UCSD-AML1 (cell line): ENCODE measurements around the gene ENTREP1.

Source experiments
- DNase-seq: peaks from one replicate; lab custom pipeline; 2025; ENCODE audit not compliant: unreplicated experiment; lab: John Stamatoyannopoulos, UW

ENTREP1 gene

GRCh38 chr9:69364510-69365150 is 39.6 kb downstream of the ENTREP1 start:
- no peak for DNase-seq

DNA sequence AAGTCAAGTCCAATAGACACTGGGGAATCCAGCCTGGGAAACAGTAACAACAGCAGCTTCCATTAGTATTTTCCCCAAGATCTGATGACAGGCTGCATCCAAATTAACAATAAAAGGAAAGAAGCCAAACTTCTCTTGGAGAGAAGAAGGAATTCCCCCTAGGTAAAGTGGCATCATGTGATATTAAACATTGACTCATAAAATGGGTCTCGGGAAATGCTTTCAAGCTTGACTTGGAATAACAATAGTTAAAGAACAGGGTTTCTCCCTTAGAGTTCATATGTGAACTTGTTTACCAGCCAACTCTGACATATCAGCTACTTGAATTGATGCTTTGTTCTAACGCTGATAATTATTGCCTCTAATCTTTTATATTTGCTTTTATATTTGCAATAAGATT is 45.4 kb downstream of the ENTREP1 start:
- DNase-seq, result no peak

GRCh38 chr9:69371001-69371400 is 46.0 kb downstream of the ENTREP1 start:
- DNase-seq, result no peak

GRCh38 chr9:69376651-69377050 is 51.6 kb downstream of the ENTREP1 start:
- DNase-seq, result no peak

GRCh38 chr9:69377291-69377690 is 52.3 kb downstream of the ENTREP1 start:
- DNase-seq, result no peak

DNA sequence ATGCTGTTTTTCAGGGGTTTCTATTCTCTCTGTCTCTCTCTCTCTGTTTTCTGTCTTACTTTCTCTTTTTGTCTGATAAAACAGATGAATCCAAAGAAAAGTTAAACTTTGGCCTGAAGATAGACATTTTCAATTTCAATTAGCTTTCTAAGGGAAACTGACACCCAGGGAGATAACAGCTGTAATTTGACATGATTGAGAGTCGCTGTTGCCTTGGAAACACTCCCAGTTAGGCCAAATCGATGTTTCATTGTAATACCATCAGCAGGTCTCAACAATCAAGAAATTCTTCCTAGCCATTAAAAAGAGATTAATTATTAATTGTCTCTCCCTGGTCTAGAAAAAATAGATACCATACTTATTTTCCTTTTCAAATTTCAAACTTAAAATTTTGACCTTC is 53.0 kb downstream of the ENTREP1 start:
- no peak for DNase-seq

- no peak for DNase-seq
These were observed 54.4 kb downstream of the ENTREP1 start for GRCh38 chr9:69379270-69379982.

GRCh38 chr9:69380301-69380700 is 55.3 kb downstream of the ENTREP1 start:
- DNase-seq, result no peak

- DNase-seq, result no peak
These were observed 55.8 kb downstream of the ENTREP1 start for GRCh38 chr9:69380811-69381210.

GRCh38 chr9:69382135-69382534 is 57.1 kb downstream of the ENTREP1 start:
- DNase-seq, result no peak

GRCh38 chr9:69385581-69386033 is 60.6 kb downstream of the ENTREP1 start:
- DNase-seq, result no peak

DNA sequence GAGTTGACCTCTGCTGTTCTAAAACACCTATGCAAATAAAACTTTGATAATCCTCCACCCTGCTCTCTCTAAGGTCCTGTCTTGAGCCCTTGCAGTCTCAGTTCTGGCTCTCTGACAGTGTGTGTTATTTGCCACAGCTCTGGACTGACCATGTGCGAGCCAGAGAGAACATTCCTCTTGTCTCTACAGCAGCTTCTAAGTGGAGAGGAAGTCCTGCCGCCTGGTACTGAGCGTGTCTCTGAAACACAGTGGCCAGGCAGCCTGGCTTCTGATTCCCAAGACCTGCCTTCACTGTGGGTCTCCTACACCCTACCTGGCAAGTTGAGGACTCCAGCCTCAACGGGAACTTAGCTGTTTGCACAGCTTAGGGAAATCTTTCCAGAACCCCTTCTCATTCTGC is 61.6 kb downstream of the ENTREP1 start:
- DNase-seq, result no peak

- no peak for DNase-seq
These were observed 63.6 kb downstream of the ENTREP1 start for GRCh38 chr9:69388596-69388995.

DNA sequence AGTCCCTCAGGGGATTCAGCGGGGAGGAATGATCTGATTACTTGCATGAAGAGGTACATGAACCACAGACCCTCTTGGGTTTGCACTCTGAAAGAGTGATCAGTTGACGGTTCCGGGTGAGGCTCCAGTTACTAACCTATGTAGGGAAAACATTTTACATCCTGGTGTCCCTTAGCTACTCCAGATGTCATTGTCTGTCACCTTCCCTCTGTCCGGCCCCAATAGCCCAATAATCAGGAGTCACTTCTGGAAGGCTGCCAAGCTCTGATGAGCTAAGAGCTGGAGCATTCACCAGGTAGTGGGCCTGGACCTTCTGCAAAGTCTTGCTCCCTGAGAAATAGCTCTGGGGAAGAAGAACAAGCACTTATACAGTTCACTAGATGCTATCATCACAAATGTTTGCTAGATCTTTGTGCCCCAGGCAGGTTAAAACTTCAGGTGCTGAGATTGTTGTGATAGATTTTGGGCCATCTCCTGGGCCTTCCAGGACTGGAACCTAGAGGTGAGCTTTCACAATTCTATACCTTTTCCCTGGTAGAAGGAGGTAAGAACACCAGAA is 64.5 kb downstream of the ENTREP1 start:
- DNase-seq, result no peak

GRCh38 chr9:69391487-69391886 is 66.5 kb downstream of the ENTREP1 start:
- DNase-seq, result no peak

DNA sequence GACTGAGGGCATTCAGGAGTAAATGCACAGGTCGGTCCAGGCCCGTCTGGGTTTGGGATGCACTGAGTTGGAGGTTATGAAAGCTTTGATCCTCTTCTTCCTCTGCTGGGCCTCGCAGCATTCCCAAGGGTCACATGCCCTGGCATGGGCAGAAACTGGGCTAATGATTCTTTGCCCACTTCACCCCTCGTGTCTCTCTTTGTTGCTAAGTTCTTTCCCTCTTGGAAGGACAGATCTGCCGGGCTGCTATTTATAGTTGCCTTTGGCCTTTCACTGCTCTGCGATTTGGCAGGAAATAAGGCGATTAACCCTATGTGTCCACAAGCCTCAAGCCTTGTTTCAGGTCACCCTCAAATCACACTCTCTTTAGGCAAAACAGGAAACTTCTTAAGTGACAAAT is 66.9 kb downstream of the ENTREP1 start:
- no peak for DNase-seq

DNA sequence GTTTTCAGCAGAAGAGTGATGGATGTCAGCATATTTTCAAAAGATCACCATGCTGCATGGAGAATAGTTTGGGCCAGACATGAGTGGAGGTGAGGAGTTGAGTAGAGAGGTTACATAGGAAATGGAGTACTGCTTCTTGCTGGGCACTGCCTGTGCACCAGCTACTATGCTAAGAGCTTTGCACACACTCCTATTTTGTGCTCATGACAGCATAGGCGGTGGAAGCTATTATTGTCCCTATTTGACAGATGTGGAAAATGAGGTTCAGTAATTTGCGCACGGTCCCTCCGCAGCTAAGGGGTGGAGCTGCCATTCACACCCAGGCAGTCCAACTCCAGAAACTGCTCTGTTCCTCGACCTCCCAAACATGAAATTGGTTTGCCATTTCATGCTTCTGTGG is 67.8 kb downstream of the ENTREP1 start:
- no peak for DNase-seq

DNA sequence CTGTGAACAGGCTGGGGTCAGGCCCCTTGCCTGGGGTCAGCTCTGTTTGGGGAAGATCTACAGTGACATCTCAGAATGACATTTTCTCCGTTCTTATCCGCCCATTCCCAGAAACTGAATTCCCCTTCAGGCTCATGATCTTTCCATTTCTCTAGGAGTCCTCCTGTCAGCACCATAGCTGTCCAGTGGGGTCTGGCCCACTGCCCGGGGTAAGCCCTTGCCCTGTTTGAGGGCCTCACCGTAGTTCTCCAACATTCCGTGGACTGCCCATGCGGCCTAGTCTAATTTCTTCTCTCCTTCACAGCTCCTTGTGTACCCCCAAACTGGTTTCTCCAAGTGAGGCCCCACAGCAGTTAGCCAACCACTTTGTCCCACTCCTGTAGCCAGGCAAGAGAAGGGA is 68.4 kb downstream of the ENTREP1 start:
- DNase-seq, result no peak

DNA sequence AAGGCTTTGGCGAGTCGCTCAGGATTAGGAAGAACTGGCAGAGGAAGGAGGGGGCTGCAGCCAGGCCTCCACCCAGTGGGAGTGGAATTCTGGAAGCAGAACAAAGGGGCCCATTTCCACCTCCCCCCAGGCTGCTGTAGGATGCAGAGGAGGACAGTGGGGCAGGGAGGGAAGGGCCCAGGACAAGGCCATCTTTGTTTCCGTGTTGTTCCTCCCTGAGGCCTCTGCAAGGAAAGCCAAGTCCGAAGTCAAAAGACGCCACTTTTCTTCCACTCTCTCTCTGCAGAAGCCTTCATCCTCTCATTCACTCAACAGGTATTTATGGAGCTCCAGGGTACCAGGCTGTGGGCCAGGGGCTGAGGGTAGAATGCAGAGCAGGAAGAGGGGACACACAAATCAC is 70.7 kb downstream of the ENTREP1 start:
- no peak for DNase-seq

GRCh38 chr9:69396759-69397158 is 71.7 kb downstream of the ENTREP1 start:
- DNase-seq, result no peak

GRCh38 chr9:69397384-69398214 is 72.6 kb downstream of the ENTREP1 start:
- no peak for DNase-seq

- DNase-seq, result no peak
These were observed 75.5 kb downstream of the ENTREP1 start for GRCh38 chr9:69400470-69400869.
